Measurements from ENCODE around the gene UBE2G1. TPM values are rescaled to one million over a fixed set of nuclear protein-coding genes. Genes with fewer than 3 reads are reported as not detected.

The UBE2G1 gene
- total and polyA plus RNA-seq, 2 of the 13 experiments (the other 11 are each of a cell fraction or from before 2014, with no cell fraction given) = 27.9 to 42.6 TPM

- no peak overlapping the region for H3K27ac ChIP-seq (ENCODE audit: extremely low read length, insufficient read depth, low read length)
- in situ Hi-C loops (cut with HindIII; ENCODE audit: extremely low pct_ligation_motif_present, low pct_unique_long_range_greater_than_20kb) (no loop called here), intact Hi-C loops (cut with micrococcal nuclease; ENCODE audit: unreplicated experiment) (no loop called here)
- no peak overlapping the region for H3K4me3 ChIP-seq (replicated peaks in 1 of 3; ENCODE audit: insufficient read depth in 1 of 3, low read depth in 2 of 3, low read length in 3 of 3)
- H3K9ac ChIP-seq (ENCODE audit: insufficient read depth, low read depth, low read length) = no peak overlapping the region
- no TSS peak for BruUV-seq (replicated peaks)
- no peaks in the 10 kb centered on the region for H4K20me1 ChIP-seq (ENCODE audit: insufficient read depth, low read length)
- no peak overlapping the region for H3K4me2 ChIP-seq (ENCODE audit: low read depth, low read length)
- H2AFZ ChIP-seq (ENCODE audit: low read length) = no peak overlapping the region
- no peak for DNase-seq (ENCODE audit: low spot score)
- no peaks in the 10 kb centered on the region for H3K79me2 ChIP-seq (ENCODE audit: insufficient read depth, low read length)
- ChIA-PET POLR2A (no interaction called here), CTCF (ENCODE audit: low intra/inter-chr PET ratio, low total read pairs) (no interaction called here)
- no peak for TF ChIP-seq ZNF567 (CRISPR knock-in tag; IDR thresholded peaks at IDR 0.05; ENCODE audit: borderline replicate concordance)
- no peak for TF ChIP-seq ZNF740 (CRISPR knock-in tag; IDR thresholded peaks at IDR 0.05)
- TF ChIP-seq SRSF1 (optimal IDR thresholded peaks at IDR 0.05; ENCODE audit: low read depth, low read length) = no peak
- TF ChIP-seq NR2F2 (IDR thresholded peaks at IDR 0.05; ENCODE audit: borderline replicate concordance, low read depth) = no peak
- no peak for TF ChIP-seq NR3C1 (CRISPR knock-in tag; IDR thresholded peaks at IDR 0.05)
- TF ChIP-seq SAP130 (CRISPR knock-in tag; IDR thresholded peaks at IDR 0.05; ENCODE audit: low read depth) = no peak
- TF ChIP-seq CSRNP1 (CRISPR knock-in tag; IDR thresholded peaks at IDR 0.05) = no peak
- TF ChIP-seq RFX1 (IDR thresholded peaks at IDR 0.05) = no peak
- TF ChIP-seq ZNF282 (IDR thresholded peaks at IDR 0.05; ENCODE audit: partially characterized antibody) = no peak
- no peak for TF ChIP-seq ARID4A (CRISPR knock-in tag; IDR thresholded peaks at IDR 0.05; ENCODE audit: borderline replicate concordance)
- TF ChIP-seq MXI1 (IDR thresholded peaks at IDR 0.05; ENCODE audit: borderline replicate concordance, low read depth, low read length) = no peak
- no peak for TF ChIP-seq YEATS2 (CRISPR knock-in tag; IDR thresholded peaks at IDR 0.05; ENCODE audit: borderline replicate concordance)
- no peak for TF ChIP-seq ZNF670 (CRISPR knock-in tag; IDR thresholded peaks at IDR 0.05; ENCODE audit: borderline replicate concordance)
- TF ChIP-seq ARID3A (IDR thresholded peaks at IDR 0.05; ENCODE audit: low read depth, low read length) = no peak
- no peak for ATAC-seq
- no peak for FAIRE-seq
- no peaks in the 10 kb centered on the region for H3K27me3 ChIP-seq (ENCODE audit: control insufficient read depth in 1 of 2, insufficient read depth in 2 of 2, low read length in 2 of 2)
- 97% methylated on average over 8 of the region's 8 CpGs for WGBS (ENCODE audit: low lambda C conversion rate)
- no peaks in the 10 kb centered on the region for H3K9me3 ChIP-seq (ENCODE audit: low read length)
- no peaks in the 10 kb centered on the region for H3K4me1 ChIP-seq (ENCODE audit: insufficient read depth, low read length)
- peaks cover 9 to 27% of the 10 kb centered on the region in 2 experiments; a peak in 4 of 5 replicates for H3K36me3 ChIP-seq (replicated peaks in 1 of 2; ENCODE audit: control insufficient read depth in 1 of 2, insufficient read depth in 2 of 2, low read length in 2 of 2)
These were observed 136.6 kb downstream of the UBE2G1 start for GRCh38 chr17:4229627-4230541.

All from HepG2 (cell line).